Activated CD4-positive, alpha-beta T cell treated with anti-CD3 and anti-CD28 coated beads for 36 hours (primary cell): Measurements from ENCODE around the gene PAK4. TPM values are rescaled to one million over a fixed set of nuclear protein-coding genes. Genes with fewer than 3 reads are reported as not detected.

Experiments used
- ATAC-seq: fragments of 200-7000 bp; cut with Tn5 transposase; one replicate; pipeline ENCODE4 v1.10.0; 2021; ENCODE audit warnings: mild to moderate bottlenecking, moderate library complexity
- CTCF ChIA-PET: fragments of 350-600 bp; sonication (Branson Sonifier 250); formaldehyde crosslinking; loops from one replicate; lab custom pipeline; 2021; ENCODE audit warnings: antibody characterized with exemption; lab: Charles Lee
- POLR2A ChIA-PET: fragments of 350-600 bp; sonication (Branson Sonifier 250); formaldehyde crosslinking; loops from one replicate; lab custom pipeline; 2021; ENCODE audit warnings: antibody characterized with exemption, inconsistent platforms; lab: Charles Lee
- DNase-seq: peaks from one replicate; pipeline ENCODE4 v3.0.0-alpha.2; 2020
- H3K27ac Mint-ChIP-seq: one replicate; pipeline ENCODE4 v1.8.0; 2021; ENCODE audit warnings: mixed read lengths
- H3K27me3 Mint-ChIP-seq: one replicate; pipeline ENCODE4 v1.8.0; 2021; ENCODE audit warnings: mixed read lengths
- H3K36me3 Mint-ChIP-seq: one replicate; pipeline ENCODE4 v1.8.0; 2021; ENCODE audit warnings: low read depth, mixed read lengths
- H3K4me1 Mint-ChIP-seq: one replicate; pipeline ENCODE4 v1.8.0; 2021; ENCODE audit warnings: mixed read lengths
- H3K4me3 Mint-ChIP-seq: one replicate; pipeline ENCODE4 v1.8.0; 2021; ENCODE audit warnings: mild to moderate bottlenecking, moderate library complexity, mixed read lengths
- H3K9me3 Mint-ChIP-seq: one replicate; pipeline ENCODE4 v1.8.0; 2021; ENCODE audit warnings: low read depth, mixed read lengths
- intact Hi-C, 2 experiments: fragments of 100-400 bp; cut with DNase I in 1 of 2; cut with micrococcal nuclease in 1 of 2; formaldehyde crosslinking; loops; one replicate each; pipeline versions ENCODE4 v1.14.2 to v1.15.1; 2022 to 2024; cut with DNase I, micrococcal nuclease
- total RNA-seq, 2 experiments: library from RNA; stranded (reverse); gene quantifications; one replicate each; pipeline ENCODE4 v1.2.3, GENCODE V29; 2021

PAK4 gene
- total RNA-seq, 2 experiments from 2014 or later: 14.2 to 22.6 TPM

DNA sequence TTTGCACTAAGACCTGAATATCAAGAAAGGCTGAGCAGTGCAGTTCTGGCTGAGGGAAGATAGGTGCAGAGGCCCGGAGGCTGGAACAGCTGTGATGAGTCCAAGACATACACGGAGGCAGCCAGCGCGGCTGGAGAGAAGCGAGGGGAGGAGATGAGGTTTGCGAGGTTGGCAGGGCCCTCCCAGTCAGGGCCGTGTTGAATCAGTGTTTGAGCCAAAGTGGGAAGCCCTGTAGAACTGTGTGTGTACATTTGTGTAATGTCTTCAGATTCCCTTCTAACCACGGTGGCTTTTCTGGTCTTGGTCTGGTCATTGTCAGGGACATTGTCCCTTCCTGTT, 34.9 kb downstream of the PAK4 start:
- Mint-ChIP-seq H3K27ac (no peak overlapping the region), H3K36me3 (no peaks in the 10 kb centered on the region), H3K4me3 (no peak overlapping the region), H3K4me1 (peaks cover 16% of the 10 kb centered on the region), H3K9me3 (no peaks in the 10 kb centered on the region), H3K27me3 (no peaks in the 10 kb centered on the region)
- no peak for DNase-seq
- ChIA-PET POLR2A (no interaction called here), CTCF (no interaction called here)
- ATAC-seq: no peak
- intact Hi-C loops: no loop called here

DNA sequence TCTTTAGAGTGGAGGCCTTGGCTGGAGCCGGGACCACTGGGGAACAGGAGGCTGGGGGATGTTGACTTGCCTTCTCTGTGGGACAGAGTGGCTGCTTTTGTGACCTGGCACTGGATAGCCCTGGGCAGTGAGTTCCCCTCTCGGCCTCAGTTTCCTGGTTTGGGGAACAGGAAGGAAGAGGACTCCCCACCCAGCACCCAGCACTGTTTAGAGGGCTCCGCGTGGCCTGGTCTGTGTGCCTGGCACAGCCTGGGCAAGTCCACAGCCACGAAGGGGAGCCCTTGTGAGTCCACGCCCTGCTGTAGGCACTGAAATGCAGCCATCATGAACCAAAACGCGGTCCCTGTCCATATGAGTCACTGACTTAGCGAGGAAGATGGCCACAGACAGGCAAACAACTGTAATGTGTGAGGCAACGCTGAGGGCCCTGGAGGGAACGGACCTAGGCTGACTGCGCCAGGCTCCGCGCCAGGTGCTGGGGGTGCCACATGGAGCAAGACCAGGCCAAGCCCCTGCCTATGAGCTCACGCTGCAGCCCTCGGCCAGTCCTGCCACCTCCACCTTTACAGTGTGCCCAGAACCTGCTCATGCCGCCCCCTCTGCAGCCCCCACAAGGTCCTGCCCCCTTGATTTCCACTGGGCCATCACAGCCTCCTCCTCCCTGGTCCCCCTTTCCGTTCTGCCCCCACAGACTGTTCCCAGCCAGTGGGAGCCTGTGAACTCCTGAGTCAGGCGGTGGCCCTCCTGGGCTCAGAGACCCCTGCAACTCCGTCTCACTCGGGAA, 35.5 kb downstream of the PAK4 start:
- Mint-ChIP-seq H3K9me3 (no peaks in the 10 kb centered on the region), H3K27ac (no peak overlapping the region), H3K4me1 (peaks cover 12% of the 10 kb centered on the region), H3K27me3 (no peaks in the 10 kb centered on the region), H3K36me3 (no peaks in the 10 kb centered on the region), H3K4me3 (no peak overlapping the region)
- POLR2A ChIA-PET: no interaction called here
- CTCF ChIA-PET: no interaction called here
- intact Hi-C loops: no loop called here
- DNase-seq: no peak
- ATAC-seq: no peak

DNA sequence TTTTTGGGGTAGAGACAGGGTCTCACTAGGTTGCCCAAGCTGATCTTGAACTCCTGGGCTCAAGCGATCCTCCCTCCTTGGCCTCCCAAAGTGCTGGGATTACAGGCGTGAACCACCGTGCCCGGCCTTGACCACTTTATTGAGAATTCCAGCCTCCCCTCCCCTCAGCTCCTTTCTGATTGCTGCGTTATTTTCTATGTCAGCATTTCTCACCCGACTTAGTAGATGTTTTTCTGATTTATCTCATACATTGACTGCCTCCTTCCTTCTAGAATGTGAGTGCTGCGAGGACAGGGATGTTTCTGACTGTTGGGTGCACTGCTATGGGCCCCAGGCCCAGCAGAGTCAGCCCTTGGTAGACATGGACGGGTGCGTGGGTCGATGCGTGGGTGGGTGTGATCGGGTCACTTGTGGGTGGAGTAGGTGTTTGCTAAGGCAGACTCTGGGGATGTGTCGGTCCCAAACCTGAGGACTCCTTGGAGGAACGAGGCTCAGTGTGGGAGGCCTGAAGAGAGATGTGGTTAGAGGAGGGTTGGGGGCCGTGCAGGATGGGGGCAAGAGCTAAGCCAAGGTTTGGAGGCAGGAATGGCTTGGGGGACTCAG, 37.0 kb downstream of the PAK4 start:
- ChIA-PET POLR2A (no interaction called here), CTCF (interaction anchor here (0.6 to 0.7 kb wide), 2 partner anchors 11 to 26 kb away, joined by 3 to 4 read pairs; no protein-coding TSS in a partner anchor)
- intact Hi-C loops: no loop called here
- Mint-ChIP-seq H3K4me1 (peaks cover 6% of the 10 kb centered on the region), H3K36me3 (no peaks in the 10 kb centered on the region), H3K4me3 (no peak overlapping the region), H3K27me3 (no peaks in the 10 kb centered on the region), H3K27ac (no peak overlapping the region), H3K9me3 (no peaks in the 10 kb centered on the region)
- no peak for ATAC-seq
- no peak for DNase-seq

DNA sequence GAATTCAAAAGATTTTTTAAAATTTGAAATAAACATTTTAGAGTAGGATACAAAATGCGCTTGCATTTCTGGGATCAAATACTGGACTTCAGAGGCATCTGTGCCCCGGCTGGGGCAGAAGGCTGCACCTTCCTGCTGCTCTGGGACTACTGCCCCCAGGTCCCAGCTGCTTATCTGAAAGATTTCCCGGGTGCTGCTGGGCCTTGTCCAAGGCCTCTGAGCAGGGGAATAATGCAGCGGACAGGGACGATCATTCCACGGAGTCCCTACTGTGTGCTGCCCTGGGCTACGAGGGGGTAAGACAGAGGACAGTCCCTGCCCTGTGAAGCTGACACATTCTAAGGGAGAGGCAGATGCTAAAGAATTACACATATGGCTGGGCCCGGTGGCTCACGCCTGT, 38.0 kb downstream of the PAK4 start:
- H3K4me3 Mint-ChIP-seq: no peak overlapping the region
- no peak for ATAC-seq

DNA sequence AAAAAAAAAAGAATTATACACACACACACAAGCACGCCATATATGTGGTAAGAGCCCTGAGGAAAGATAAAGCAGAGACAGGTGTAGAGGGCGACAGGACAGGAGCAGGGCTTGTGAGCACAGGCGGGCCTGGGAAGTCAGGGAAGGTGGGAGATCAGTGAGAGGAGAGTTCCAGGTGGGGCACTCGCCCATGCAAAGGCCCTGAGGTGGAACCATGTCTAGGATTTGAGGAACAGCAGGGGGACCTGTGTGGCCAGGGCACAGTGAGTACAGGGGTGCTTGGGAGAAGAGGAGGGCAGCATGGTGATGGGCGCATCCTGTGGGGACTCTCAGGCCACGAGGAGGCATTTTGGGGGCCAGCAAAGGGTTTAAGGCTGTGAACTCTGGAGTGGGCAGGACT, 38.7 kb downstream of the PAK4 start:
- no peaks in the 10 kb centered on the region for H3K27me3 Mint-ChIP-seq
- no peak for ATAC-seq
- ChIA-PET CTCF (no interaction called here), POLR2A (no interaction called here)
- H3K4me1 Mint-ChIP-seq: peaks cover 4% of the 10 kb centered on the region
- no peaks in the 10 kb centered on the region for H3K36me3 Mint-ChIP-seq
- intact Hi-C loops: no loop called here
- no peak overlapping the region for H3K4me3 Mint-ChIP-seq
- H3K27ac Mint-ChIP-seq: no peak overlapping the region
- no peaks in the 10 kb centered on the region for H3K9me3 Mint-ChIP-seq
- DNase-seq: no peak

More for the DNA sequence above, 38.0 kb downstream of the PAK4 start:
- Mint-ChIP-seq H3K36me3 (no peaks in the 10 kb centered on the region), H3K27me3 (no peaks in the 10 kb centered on the region), H3K4me1 (peaks cover 4% of the 10 kb centered on the region), H3K9me3 (no peaks in the 10 kb centered on the region), H3K27ac (no peak overlapping the region)
- ChIA-PET CTCF (interaction anchor here (0.7 kb wide), 1 partner anchor 25 kb away, joined by 4 read pairs; no protein-coding TSS in a partner anchor), POLR2A (no interaction called here)
- DNase-seq: no peak
- intact Hi-C loops: no loop called here

DNA sequence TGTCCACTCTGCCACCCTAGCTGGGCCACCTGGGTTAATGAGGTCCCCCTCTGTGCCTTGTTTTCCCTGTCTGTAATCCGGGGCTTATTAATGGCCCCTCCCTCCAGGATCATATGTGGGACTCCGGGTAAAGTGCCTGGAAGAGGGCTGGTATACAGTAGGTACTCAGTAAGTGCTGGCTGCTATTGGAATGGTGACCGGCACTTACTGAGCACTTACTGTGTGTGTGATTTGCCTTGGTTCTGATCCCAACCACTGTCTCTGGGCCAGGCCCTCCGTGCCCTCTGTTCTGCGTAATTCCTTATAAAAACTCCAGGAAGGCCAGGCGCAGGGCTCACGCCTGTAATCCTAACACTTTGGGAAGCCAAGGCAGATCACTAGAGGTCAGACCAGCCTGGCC, 40.3 kb downstream of the PAK4 start:
- Mint-ChIP-seq H3K9me3 (no peaks in the 10 kb centered on the region), H3K4me1 (peaks cover 4% of the 10 kb centered on the region), H3K27ac (no peak overlapping the region), H3K27me3 (no peaks in the 10 kb centered on the region), H3K4me3 (no peak overlapping the region), H3K36me3 (no peaks in the 10 kb centered on the region)
- POLR2A ChIA-PET: no interaction called here
- intact Hi-C loops: no loop called here
- CTCF ChIA-PET: no interaction called here
- DNase-seq (no peak), ATAC-seq (no peak)

DNA sequence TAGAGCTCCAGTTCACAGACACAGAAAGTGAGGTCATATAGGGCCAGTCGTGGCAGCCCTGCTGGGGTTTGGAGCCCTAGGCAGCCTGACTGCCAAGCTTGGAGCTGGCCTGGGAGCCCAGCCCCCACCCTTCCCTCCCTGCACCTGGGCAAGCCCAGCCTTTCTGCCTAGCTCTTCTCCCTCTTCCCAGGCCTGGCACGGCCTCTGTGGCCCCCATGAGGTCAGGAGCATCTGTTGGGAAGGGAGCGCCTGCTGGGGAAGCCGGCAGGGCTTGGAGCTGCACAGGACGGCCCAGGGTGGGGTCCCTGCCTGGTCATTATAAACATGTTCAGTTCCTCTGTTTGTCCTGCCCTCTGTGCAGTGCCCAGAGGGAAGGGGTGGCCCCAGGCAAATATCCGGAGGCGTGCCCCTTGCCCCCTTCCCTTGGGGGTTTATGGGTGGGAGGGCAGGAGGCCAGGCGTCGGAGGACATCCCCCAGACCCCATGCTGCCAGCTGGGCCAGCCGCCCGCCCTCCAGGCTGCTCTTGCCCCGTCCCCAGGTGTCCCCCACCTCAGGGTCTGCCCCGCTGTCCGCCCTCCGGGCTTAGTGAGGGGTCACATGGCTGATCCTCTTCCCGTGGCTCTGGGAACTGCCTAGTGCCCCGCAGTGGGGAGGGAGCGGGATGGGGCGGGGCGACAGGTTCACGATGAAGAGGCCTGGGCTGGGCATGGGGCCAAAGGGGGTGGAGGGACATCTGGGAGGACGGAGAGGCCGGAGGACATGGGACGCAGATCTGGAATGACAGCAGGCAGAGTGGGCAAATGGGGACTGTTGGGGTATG, 41.2 kb downstream of the PAK4 start:
- DNase-seq: no peak
- peaks cover 4% of the 10 kb centered on the region for H3K4me1 Mint-ChIP-seq
- H3K27ac Mint-ChIP-seq: no peak overlapping the region
- POLR2A ChIA-PET: no interaction called here
- H3K27me3 Mint-ChIP-seq: no peaks in the 10 kb centered on the region
- no peak for ATAC-seq
- H3K36me3 Mint-ChIP-seq: no peaks in the 10 kb centered on the region
- CTCF ChIA-PET: interaction anchor here (0.6 kb wide), 1 partner anchor 43 kb away, joined by 3 read pairs; no protein-coding TSS in a partner anchor
- intact Hi-C loops: no loop called here
- H3K9me3 Mint-ChIP-seq: no peaks in the 10 kb centered on the region
- no peak overlapping the region for H3K4me3 Mint-ChIP-seq

DNA sequence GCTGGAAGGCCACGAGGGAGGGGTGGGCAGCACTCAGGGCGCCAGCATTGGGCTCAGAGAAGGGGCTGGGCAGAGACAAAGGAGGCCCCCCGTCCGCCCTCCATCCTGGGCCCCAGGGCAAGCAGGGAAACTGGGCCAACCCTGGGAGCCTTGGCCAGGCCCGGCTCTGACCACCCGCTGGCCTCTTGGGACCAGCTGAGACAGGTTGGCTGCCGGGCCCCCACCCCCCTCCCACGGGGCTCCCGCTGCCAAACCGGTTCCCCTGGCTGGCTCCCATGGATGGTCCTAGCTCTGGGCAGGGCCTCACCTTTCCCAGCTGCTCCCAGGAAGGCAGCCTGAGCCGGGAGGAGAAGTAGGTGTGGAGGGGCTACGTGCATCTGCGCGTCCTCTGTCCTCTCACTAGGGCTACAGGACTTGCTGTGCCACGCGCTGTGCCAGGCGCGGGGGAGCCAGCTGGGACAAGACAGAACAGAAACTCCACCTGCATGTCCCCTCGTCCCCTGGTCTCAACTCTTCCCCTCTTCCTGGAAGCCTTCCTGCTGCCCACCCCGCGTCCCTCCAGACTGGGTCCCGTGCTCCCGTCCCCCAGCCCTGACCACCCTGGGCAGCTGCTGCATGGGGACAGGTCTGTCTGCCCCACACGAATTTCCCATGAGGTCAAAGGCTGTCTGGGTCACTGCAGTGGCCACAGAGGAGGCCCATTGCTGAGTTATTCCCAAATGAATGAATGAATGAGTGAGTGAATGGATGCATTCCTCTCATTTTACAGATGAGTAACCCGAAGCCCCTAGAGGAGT, 42.1 kb downstream of the PAK4 start:
- peaks cover 2% of the 10 kb centered on the region for H3K4me1 Mint-ChIP-seq
- CTCF ChIA-PET: no interaction called here
- no peak for DNase-seq
- no peaks in the 10 kb centered on the region for H3K27me3 Mint-ChIP-seq
- no peaks in the 10 kb centered on the region for H3K9me3 Mint-ChIP-seq
- no peak overlapping the region for H3K4me3 Mint-ChIP-seq
- no peak for ATAC-seq
- H3K36me3 Mint-ChIP-seq: no peaks in the 10 kb centered on the region
- intact Hi-C loops: no loop called here
- POLR2A ChIA-PET: no interaction called here
- no peak overlapping the region for H3K27ac Mint-ChIP-seq

DNA sequence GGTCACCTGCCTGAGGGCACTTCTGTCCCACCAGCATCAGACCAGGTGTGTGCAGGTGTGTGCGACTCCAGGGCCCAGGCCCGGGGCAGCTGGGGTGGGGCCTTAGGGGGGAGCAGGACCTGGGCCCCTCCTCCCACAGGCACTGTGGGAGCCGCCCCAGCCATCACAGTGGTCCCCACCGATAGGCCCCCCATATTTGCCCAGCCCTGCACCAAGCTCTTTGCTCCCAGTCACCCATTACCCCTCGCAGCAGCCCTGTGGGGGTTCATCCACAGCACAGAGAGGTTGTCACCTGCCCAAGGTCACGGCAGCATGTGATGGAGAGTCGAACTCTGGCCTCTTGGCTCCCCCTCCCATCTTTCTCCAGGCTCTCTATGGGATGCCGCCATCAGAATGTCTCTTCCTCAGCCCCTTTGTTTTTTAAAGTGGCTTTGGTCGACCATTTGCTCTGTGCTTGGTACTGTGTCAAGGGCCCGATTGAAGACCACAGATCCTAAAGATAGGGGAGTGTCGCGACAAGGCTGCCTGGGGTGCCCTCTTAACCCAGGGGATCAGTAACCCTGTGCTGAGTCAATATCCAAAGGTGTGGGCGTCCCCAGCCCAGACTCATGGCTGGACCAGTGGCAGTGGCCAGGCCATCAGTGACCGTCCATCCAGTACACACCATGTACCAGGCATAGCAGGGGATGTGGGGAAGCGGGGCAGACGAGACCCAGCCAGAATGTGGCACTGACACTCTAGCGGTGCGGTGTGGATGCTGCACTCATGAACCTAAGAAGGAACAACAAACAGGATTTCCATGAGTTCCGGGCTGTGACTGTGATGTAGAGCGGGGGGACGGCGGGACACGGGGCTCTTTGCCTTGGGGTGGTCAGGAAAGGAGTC, 42.9 kb downstream of the PAK4 start:
- intact Hi-C loops: no loop called here
- no peaks in the 10 kb centered on the region for H3K4me1 Mint-ChIP-seq
- ATAC-seq (no peak), DNase-seq (no peak)
- no peaks in the 10 kb centered on the region for H3K27me3 Mint-ChIP-seq
- H3K4me3 Mint-ChIP-seq: no peak overlapping the region
- H3K9me3 Mint-ChIP-seq: no peaks in the 10 kb centered on the region
- ChIA-PET POLR2A (no interaction called here), CTCF (no interaction called here)
- no peak overlapping the region for H3K27ac Mint-ChIP-seq
- H3K36me3 Mint-ChIP-seq: no peaks in the 10 kb centered on the region

DNA sequence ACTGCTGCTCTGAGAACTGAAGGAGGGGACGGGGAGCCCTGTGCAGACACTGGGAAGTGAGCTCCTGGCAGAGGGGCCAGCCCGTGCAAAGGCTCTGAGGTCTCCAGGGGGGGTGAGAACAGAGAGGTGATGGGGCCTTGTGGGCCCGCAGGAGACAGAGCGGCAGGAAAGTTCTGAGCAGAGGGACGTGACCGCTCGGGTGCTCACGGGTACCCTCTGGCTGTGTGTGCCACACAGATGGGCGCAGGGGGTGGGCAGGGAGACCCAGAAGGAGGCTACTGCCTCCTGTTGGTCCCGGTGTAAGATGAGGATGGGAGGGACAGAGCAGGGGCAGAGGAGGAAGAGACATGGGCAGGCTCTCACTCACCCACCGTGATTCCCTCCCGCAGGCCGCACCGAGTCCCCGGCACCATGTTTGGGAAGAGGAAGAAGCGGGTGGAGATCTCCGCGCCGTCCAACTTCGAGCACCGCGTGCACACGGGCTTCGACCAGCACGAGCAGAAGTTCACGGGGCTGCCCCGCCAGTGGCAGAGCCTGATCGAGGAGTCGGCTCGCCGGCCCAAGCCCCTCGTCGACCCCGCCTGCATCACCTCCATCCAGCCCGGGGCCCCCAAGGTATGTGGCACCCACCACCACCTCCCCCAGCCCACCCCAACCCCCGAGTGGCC, 43.7 kb downstream of the PAK4 start:
- Mint-ChIP-seq H3K4me3 (no peak overlapping the region), H3K4me1 (no peaks in the 10 kb centered on the region), H3K27me3 (no peaks in the 10 kb centered on the region), H3K9me3 (no peaks in the 10 kb centered on the region), H3K27ac (no peak overlapping the region), H3K36me3 (no peaks in the 10 kb centered on the region)
- intact Hi-C loops: no loop called here
- ChIA-PET POLR2A (no interaction called here), CTCF (no interaction called here)
- no peak for ATAC-seq
- DNase-seq: no peak
